Stimulated activated CD4-positive, alpha-beta T cell treated with anti-CD3 and anti-CD28 coated beads, Interleukin-15, amount 100 ng/mL, for 48 hours (primary cell): ENCODE results near the gene ADGRB2.

ENCODE experiments used
- DNase-seq, 2 donors: peaks; one replicate each; pipeline ENCODE4 v3.0.0-alpha.2; 2020; ENCODE audit warnings: low read depth in 2 of 2

Gene ADGRB2

DNA sequence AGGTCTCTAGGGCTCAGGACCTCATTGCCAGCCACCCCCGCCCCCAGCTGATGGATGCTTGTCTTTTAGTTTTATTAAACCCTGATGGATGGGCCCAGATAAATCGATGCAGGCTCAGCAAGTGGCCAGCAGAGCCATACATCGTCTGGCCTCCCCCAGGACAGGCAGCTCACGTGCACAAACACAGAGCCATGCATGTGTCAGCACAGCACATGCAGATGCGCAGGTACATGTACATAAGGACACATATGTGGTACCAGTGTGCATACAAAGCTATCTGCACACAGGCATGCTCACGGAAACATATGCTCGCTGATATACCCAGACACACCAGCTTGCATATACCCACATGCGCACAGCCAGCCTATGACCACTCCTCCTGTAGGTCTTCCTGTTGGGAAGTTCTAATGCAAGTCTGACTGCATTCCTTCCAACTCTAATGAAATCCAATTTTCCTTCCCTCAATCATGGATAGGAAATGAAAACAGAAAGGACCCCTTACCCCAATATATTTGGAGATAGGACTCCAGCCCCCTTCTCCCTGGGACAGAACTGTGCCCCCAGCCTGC lies 61.2 kb downstream of the ADGRB2 start:
- no peak for DNase-seq

DNA sequence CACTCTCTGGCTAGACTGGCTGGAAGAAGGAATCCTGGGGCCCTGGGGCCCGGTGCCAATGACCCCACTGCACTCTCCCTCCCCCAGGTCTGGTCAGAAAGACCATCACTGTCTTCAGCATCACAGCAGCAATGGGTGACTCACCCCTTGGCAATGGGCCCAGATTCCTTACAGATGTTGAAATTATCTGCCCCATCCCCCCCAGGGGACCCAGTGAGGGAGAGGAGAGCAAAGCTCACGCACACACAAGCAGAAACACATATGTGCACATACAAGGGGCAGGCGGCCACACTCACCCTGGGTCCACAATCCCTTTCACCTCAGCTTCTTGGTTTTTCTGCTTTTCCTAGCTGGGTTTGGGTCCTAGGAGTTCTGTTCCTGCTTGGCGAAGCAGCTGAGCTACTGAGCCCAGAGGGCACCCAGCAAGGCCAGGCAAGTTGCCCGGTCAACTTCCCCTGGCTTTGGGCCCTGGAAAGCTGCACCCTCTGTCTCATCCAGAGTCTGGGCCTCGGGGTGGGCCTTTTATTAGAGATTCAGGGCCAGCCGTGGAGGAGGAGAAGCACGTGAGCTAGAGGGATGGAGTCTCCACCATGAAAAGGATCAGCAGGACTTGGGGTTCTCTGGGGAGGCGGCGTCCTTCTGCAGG lies 62.9 kb downstream of the ADGRB2 start:
- no peak for DNase-seq

DNA sequence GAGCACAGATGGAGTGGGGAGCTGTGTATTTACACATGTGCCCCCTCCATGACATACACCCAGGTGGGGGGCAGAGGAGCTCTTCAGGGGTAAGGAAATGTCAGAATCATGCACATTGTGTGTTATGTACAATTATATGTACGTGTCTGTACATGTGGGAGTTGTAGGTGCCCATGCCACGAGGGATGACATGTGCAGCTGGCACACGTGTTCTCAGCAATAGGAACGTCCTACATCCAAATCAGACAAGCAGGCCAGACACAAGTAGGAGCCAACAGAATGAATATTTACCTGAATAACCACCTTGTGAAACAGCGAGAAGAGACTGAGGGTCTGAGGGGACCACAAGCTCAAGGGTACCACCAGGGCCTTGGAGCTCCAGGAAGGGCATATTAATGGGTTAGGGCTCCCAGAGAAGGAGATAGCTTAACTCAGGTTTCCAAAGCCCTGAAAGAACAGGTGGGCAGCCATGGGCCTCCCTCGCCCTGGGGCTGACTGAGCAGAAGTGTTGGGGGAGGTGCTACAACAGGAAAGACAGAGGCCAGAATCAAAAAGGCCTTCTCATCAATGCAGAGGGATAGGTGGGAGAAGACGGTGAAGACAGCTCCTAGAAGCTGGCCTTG lies 63.6 kb downstream of the ADGRB2 start:
- no peak for DNase-seq

DNA sequence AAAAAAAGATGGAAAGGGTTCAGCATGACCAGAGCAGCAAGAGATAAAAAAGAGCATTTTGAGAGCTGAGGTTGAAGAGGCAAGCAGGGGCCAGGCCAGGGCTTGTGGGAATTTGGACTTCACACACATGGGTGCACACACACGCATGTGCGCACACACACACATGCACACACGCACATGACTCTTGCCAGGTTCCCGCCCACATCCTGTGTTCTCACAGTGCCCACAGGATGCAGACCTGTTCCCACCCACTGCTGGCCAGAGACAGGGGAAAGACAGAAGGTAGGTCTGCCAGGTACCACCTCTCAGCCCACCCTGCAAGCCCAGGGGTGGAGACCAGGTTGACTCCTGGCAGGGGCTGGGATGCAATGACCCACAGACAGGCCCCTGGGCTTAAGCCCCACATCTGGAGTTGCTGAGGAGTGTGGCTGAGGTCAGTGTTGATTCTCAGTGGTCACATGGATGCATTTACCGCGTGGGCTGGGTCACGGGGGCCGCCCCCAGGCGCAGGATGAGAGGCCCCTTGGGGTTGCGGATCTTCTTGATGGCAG lies 64.7 kb downstream of the ADGRB2 start:
- no peak for DNase-seq

DNA sequence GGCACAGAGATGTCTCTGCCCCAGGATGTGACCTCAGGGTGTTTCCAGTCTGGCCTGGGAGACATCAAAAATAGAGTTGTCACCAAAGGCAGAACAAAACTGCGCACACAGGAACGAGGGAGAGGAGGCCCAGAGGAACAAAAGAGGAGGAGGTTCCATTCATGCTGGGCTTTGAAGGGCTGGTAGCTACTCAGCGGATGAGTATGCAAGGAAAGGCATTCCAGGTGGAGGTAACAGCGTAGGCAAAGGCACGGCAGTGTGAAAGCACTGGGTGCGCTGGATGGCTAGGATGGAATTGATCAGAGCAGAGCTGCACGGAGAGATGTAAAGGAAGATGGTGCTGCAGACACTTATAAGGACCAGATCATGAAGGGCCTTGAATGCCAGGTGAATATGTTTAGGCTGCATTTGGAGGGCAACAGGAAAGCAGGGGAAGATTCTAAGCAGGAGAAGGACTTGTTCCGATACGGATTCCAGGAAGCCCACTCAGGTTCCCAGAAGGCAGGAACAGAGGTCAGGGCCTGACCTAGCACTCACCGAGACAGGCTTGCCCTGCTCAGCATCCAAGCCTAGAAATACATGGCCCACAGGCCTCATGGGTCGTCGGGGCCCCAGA lies 66.7 kb downstream of the ADGRB2 start:
- no peak for DNase-seq

DNA sequence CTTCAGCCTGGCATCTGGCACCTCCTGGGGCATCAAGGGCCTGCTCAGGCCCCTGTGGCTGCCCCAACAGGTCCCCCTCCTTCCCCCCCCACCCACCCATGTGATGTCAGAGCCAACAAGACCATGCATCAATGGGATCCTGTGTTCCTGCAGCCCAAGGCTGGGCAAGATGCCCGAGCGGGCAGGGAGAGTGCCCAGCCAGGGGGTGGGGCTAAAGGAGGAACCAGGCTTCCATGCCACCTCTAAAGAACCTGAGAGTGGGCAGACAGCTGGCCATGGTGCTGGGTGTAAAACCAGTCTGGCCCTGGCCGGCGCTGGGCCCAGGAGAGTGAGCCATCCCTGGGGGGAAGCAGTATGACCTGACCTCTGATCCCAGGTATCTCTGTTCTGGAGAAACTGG lies 67.9 kb downstream of the ADGRB2 start:
- no peak for DNase-seq

DNA sequence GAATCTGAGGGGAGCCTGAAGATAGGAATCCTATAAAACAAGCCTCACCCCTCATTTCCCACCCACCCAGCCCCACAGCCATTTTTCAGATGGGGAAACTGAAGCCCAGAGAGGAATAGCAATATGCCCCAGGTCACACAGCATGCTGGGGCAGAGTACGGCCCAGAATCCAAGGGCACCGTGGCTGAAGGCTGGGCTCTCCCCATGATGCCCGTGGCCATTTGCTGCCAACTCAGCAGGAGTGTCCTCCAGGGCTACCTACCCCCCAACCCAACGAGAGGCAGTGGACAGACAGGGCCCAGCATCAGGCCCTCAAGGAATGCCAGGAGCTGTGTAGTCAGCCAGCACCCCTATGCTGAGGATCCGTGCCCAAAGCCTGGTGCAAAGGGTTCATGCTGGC lies 68.8 kb downstream of the ADGRB2 start:
- DNase-seq = no peak

DNA sequence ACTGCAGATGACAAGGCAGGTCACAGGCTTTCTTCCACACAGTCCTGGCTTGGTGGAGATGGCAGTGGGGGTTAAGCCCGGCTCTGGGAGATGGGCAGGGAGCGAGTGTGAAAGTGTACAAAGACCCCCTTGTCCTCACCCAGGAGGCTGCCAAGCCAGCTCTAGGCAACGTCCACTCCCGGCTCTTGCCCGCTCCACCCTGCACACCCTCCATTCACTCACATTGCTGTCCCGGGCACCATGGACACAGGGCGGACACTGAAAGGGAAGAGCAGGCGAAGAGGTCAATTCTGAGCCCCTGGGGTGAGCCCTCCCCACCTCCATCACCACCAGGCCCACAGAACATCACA lies 69.2 kb downstream of the ADGRB2 start:
- no peak for DNase-seq

GRCh38 chr1:31694069-31694963 lies 69.8 kb downstream of the ADGRB2 start:
- no peak for DNase-seq

- DNase-seq = no peak
Measured at GRCh38 chr1:31693231-31693630, 70.9 kb downstream of the ADGRB2 start.

GRCh38 chr1:31691951-31692350 lies 72.2 kb downstream of the ADGRB2 start:
- DNase-seq = no peak

DNA sequence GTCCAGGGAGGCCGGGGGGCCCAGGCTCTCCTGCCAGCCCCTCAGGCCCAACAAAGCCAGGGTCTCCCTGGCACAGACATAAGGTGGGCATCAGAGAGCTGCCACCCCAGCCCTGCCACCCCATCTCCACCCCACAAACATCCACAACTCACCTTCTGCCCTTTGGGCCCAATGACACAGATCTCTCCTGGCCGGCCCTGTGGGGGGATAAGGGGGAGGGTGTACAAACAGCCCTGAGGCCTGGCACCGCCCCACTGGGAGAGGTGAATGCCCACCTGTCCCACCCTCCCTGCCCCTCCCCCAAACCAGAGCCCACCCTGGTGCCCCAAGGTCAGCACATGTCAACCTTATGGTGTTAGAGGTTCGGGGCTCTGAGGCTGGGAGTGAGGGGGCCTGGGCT lies 72.7 kb downstream of the ADGRB2 start:
- DNase-seq = no peak

- DNase-seq = no peak
Measured at GRCh38 chr1:31690921-31691320, 73.2 kb downstream of the ADGRB2 start.

- DNase-seq = no peak
Measured at GRCh38 chr1:31689854-31690253, 74.3 kb downstream of the ADGRB2 start.

GRCh38 chr1:31689379-31689778 lies 74.8 kb downstream of the ADGRB2 start:
- no peak for DNase-seq

DNA sequence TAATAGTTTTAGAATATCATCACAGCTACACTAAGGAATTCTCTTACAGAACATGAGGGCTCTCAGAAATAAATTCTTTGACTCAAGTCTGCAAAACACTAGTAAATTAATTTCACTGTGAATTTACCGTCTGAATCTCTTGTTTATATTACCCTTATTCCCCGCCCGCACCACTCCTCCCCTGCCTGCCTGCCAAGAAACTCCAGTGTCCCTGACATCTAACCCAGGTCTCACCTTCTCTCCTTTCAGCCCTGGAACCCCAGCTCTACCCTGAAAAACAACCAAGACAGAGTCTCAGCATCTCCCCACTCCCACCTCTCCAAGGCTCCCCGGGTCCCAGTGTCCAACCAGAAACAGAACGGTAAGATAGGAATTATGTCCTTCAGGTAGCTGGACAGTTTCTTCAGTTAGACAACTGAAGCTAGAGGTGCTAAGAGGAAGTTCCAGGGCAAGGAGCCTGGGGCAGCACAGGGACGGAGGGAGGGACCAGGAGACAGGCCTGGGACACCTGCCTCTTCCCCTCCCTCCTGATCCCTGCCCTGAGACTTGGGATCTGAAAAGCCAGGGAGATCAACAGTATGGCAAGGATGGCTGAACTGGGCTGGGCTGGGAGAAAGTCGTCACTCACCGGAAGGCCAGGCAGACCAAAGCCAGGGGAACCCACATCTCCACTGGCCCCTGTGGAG lies 75.8 kb downstream of the ADGRB2 start:
- no peak for DNase-seq

GRCh38 chr1:31687601-31688000 lies 76.5 kb downstream of the ADGRB2 start:
- no peak for DNase-seq

- no peak for DNase-seq
Measured at GRCh38 chr1:31685795-31686194, 78.3 kb downstream of the ADGRB2 start.

GRCh38 chr1:31683997-31684396 lies 80.1 kb downstream of the ADGRB2 start:
- DNase-seq = no peak

DNA sequence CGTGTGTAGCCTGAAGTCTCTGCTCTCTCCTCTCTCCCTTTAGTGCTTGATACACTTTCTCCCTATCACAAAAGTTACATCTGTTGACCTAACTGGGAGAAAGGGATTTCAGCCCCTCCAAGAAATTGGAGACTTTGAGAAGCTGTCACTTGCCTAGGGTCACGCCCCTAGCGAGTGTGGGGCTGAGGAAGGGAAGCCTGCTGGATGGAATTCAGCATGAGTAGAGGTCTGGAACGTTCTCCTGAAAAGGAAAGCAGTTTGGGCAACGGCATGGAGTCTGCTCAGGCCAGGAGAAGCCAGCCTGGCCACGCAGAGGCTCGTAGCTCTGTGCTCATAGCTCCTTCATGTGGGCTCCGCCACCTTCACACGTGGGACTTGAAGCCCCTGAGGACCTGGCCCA lies 82.7 kb downstream of the ADGRB2 start:
- DNase-seq = no peak

DNA sequence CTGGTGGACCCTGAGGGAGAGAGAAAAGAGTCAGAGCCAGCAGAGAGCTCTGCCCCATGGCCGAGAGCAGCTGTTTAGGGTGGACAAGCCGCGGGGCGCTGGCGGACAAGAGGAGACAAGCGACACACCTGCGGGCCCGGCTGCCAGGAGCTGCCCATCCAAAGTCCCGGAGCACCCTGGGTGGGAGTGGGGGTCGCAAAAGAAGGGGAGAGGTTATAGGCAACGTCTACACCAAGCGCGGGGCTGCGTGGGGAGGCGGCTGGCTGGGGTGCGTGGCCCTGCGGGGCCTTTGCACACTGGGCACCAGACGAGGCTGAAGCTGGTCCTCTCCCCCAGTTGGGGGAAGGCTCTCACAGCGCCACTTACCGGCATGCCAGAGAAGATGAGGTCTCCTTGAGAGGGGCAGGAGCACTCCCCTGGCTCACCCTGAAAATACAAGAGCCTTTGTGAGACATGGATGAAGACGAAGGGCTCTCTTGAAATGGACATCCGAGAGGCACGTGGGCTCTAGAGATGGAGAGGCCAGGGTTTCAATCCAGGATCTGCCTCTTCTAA lies 84.4 kb downstream of the ADGRB2 start:
- no peak for DNase-seq
